HEK293 (cell line): ENCODE data around the gene RHEB.

Experiments used
- CTCF ChIA-PET: fragments of 350-600 bp; formaldehyde crosslinking; extraction: SDS; loops from one replicate; lab custom pipeline; 2021; ENCODE audit warnings: antibody characterized with exemption; lab: Yijun Ruan, JAX
- POLR2A ChIA-PET: fragments of 300-600 bp; formaldehyde crosslinking; extraction: SDS; loops from one replicate; lab custom pipeline; 2020; ENCODE audit warnings: antibody characterized with exemption, inconsistent platforms; lab: Yijun Ruan, JAX
- H3K27ac ChIP-seq: fragments of 200-500 bp; sonication (Bioruptor generic); 2 replicates; pipeline ENCODE4 v1.5.1; 2014; ENCODE audit warnings: low read depth, low read length, control low read depth, inconsistent platforms; ENCODE audit errors: extremely low read depth
- H3K36me3 ChIP-seq, 2 experiments: fragments of 200-500 bp in 1 of 2; sonication (Bioruptor generic) in 1 of 2; 1 replicate in 1 of 2; 2 replicates in 1 of 2; pipeline ENCODE4 v1.5.1; 2014 to 2017; ENCODE audit warnings: inconsistent platforms in 2 of 2, low read length in 2 of 2; ENCODE audit not compliant: control insufficient read depth in 2 of 2, insufficient read depth in 1 of 2
- H3K4me1 ChIP-seq: fragments of 200-500 bp; sonication (Bioruptor generic); 2 replicates; pipeline ENCODE4 v1.5.1; 2014; ENCODE audit warnings: mild to moderate bottlenecking, low read length, inconsistent platforms; ENCODE audit not compliant: control insufficient read depth, insufficient read depth
- H3K4me3 ChIP-seq: 2 replicates; pipeline ENCODE4 v1.5.1; 2011; ENCODE audit warnings: low read depth, mild to moderate bottlenecking, control low read depth, low read length, moderate library complexity
- H3K9me3 ChIP-seq: fragments of 200-500 bp; sonication (Bioruptor generic); 2 replicates; pipeline ENCODE4 v1.5.1; 2014; ENCODE audit warnings: low read depth, low read length, inconsistent platforms; ENCODE audit not compliant: control insufficient read depth, insufficient read depth
- BCL11A ChIP-seq: fragments of 450-650 bp; formaldehyde crosslinking; IDR thresholded peaks from 2 replicates; pipeline ENCODE4 v1.5.1; 2016; ENCODE audit warnings: low read depth, missing biosample characterization, missing genetic modification characterization
- FEZF1 ChIP-seq: fragments of 450-650 bp; formaldehyde crosslinking; IDR thresholded peaks from 2 replicates; pipeline ENCODE4 v1.5.1; 2016; ENCODE audit warnings: missing biosample characterization, missing genetic modification characterization
- GLI4 ChIP-seq: fragments of 450-650 bp; formaldehyde crosslinking; IDR thresholded peaks from 2 replicates; pipeline ENCODE4 v1.5.1; 2016; ENCODE audit warnings: missing biosample characterization, missing genetic modification characterization
- IKZF3 ChIP-seq: fragments of 450-650 bp; IDR thresholded peaks from 2 replicates; pipeline ENCODE4 v1.5.0; 2018; ENCODE audit warnings: missing biosample characterization, mild to moderate bottlenecking, missing genetic modification characterization, moderate library complexity
- KLF16 ChIP-seq: fragments of 450-650 bp; formaldehyde crosslinking; IDR thresholded peaks from 2 replicates; pipeline ENCODE4 v1.5.1; 2017; ENCODE audit warnings: missing biosample characterization, missing genetic modification characterization
- OVOL3 ChIP-seq: fragments of 450-650 bp; formaldehyde crosslinking; IDR thresholded peaks from 2 replicates; pipeline ENCODE4 v1.5.1; 2016; ENCODE audit warnings: missing biosample characterization, missing genetic modification characterization
- PRDM1 ChIP-seq: fragments of 450-650 bp; formaldehyde crosslinking; IDR thresholded peaks from 2 replicates; pipeline ENCODE4; 2016; ENCODE audit warnings: missing biosample characterization, missing genetic modification characterization
- PRDM2 ChIP-seq: fragments of 450-650 bp; formaldehyde crosslinking; IDR thresholded peaks from 2 replicates; pipeline ENCODE4 v1.5.1; 2016; ENCODE audit warnings: missing biosample characterization, missing genetic modification characterization, borderline replicate concordance
- TCF7L2 ChIP-seq: IDR thresholded peaks from 2 replicates; pipeline ENCODE4 v1.6.1; 2011; ENCODE audit warnings: low read depth, mild to moderate bottlenecking, inconsistent platforms, low read length, moderate library complexity, borderline replicate concordance
- TRIM28 ChIP-seq: IDR thresholded peaks from 2 replicates; pipeline ENCODE4 v1.6.1; 2011; ENCODE audit warnings: low read length, control low read depth, borderline replicate concordance
- ZBTB1 ChIP-seq: fragments of 450-650 bp; formaldehyde crosslinking; IDR thresholded peaks from 2 replicates; pipeline ENCODE4 v1.5.1; 2016; ENCODE audit warnings: missing biosample characterization, missing genetic modification characterization
- ZBTB17 ChIP-seq: fragments of 450-650 bp; formaldehyde crosslinking; IDR thresholded peaks from 2 replicates; pipeline ENCODE4 v1.5.1; 2016; ENCODE audit warnings: missing biosample characterization, missing genetic modification characterization
- ZBTB49 ChIP-seq: fragments of 450-650 bp; formaldehyde crosslinking; IDR thresholded peaks from 2 replicates; pipeline ENCODE4 v1.5.1; 2016; ENCODE audit warnings: missing biosample characterization, missing genetic modification characterization, low read depth
- ZEB2 ChIP-seq: fragments of 450-650 bp; formaldehyde crosslinking; IDR thresholded peaks from 2 replicates; pipeline ENCODE4 v1.5.1; 2016; ENCODE audit warnings: missing biosample characterization, missing genetic modification characterization
- ZNF146 ChIP-seq: fragments of 450-650 bp; formaldehyde crosslinking; IDR thresholded peaks from 2 replicates; pipeline ENCODE4 v1.5.1; 2016; ENCODE audit warnings: missing biosample characterization, missing genetic modification characterization
- ZNF169 ChIP-seq: fragments of 450-650 bp; formaldehyde crosslinking; IDR thresholded peaks from 2 replicates; pipeline ENCODE4 v1.5.1; 2016; ENCODE audit warnings: missing biosample characterization, missing genetic modification characterization
- ZNF23 ChIP-seq: fragments of 450-650 bp; formaldehyde crosslinking; IDR thresholded peaks from 2 replicates; pipeline ENCODE4 v1.5.1; 2016; ENCODE audit warnings: missing biosample characterization, missing genetic modification characterization, borderline replicate concordance
- ZNF433 ChIP-seq: fragments of 450-650 bp; formaldehyde crosslinking; IDR thresholded peaks from 2 replicates; pipeline ENCODE4 v1.5.1; 2016; ENCODE audit warnings: missing biosample characterization, missing genetic modification characterization, low read depth
- ZNF513 ChIP-seq: fragments of 450-650 bp; IDR thresholded peaks from 2 replicates; pipeline ENCODE4 v1.5.1; 2018; ENCODE audit warnings: missing biosample characterization, missing genetic modification characterization
- ZNF558 ChIP-seq: fragments of 450-650 bp; formaldehyde crosslinking; IDR thresholded peaks from 2 replicates; pipeline ENCODE4 v1.5.1; 2016; ENCODE audit warnings: missing biosample characterization, missing genetic modification characterization
- ZNF560 ChIP-seq: fragments of 450-650 bp; formaldehyde crosslinking; IDR thresholded peaks from 2 replicates; pipeline ENCODE4 v1.5.1; 2017; ENCODE audit warnings: missing biosample characterization, missing genetic modification characterization, borderline replicate concordance
- ZNF585B ChIP-seq: fragments of 450-650 bp; formaldehyde crosslinking; IDR thresholded peaks from 2 replicates; pipeline ENCODE4 v1.5.1; 2016; ENCODE audit warnings: missing biosample characterization, missing genetic modification characterization
- ZNF791 ChIP-seq: fragments of 450-650 bp; formaldehyde crosslinking; IDR thresholded peaks from 2 replicates; pipeline ENCODE4 v1.5.1; 2016; ENCODE audit warnings: missing biosample characterization, missing genetic modification characterization
- ZNF792 ChIP-seq: fragments of 450-650 bp; formaldehyde crosslinking; IDR thresholded peaks from 2 replicates; pipeline ENCODE4 v1.5.1; 2016; ENCODE audit warnings: missing biosample characterization, missing genetic modification characterization
- ZSCAN16 ChIP-seq: fragments of 450-650 bp; formaldehyde crosslinking; IDR thresholded peaks from 2 replicates; pipeline ENCODE4 v1.5.1; 2016; ENCODE audit warnings: missing biosample characterization, missing genetic modification characterization
- ZSCAN5A ChIP-seq: fragments of 450-650 bp; formaldehyde crosslinking; IDR thresholded peaks from 2 replicates; pipeline ENCODE4 v1.5.1; 2016; ENCODE audit warnings: missing biosample characterization, missing genetic modification characterization

RHEB gene

GRCh38 chr7:151513133-151513532 is 6.6 kb downstream of the RHEB start:
- CTCF ChIA-PET, result interaction anchor here (0.7 to 1.0 kb wide), 2 partner anchors 10 to 145 kb away, joined by 3 to 4 read pairs; no protein-coding TSS in a partner anchor
- no peak overlapping the region for H3K4me3 ChIP-seq
- TF ChIP-seq IKZF3 (tag by site-specific recombination), result no peak
- TF ChIP-seq BCL11A (tag by site-specific recombination), result no peak
- TF ChIP-seq KLF16, result no peak
- TF ChIP-seq ZBTB1 (tag by site-specific recombination), result no peak
- no peak for TF ChIP-seq PRDM2 (tag by site-specific recombination)
- no peak for TF ChIP-seq ZBTB17 (tag by site-specific recombination)
- no peak for TF ChIP-seq ZNF513
- no peaks in the 10 kb centered on the region for H3K4me1 ChIP-seq
- H3K9me3 ChIP-seq, result no peaks in the 10 kb centered on the region
- POLR2A ChIA-PET, result no interaction called here
- H3K27ac ChIP-seq, result no peak overlapping the region
- H3K36me3 ChIP-seq, result no peaks in the 10 kb centered on the region; a peak in 1 of 3 replicates

GRCh38 chr7:151512353-151512752 is 7.3 kb downstream of the RHEB start:
- ChIA-PET POLR2A (no interaction called here), CTCF (no interaction called here)
- Histone ChIP-seq H3K4me1 (peaks cover 2% of the 10 kb centered on the region; the same call in 1 of the 2 replicates), H3K36me3 (no peaks in the 10 kb centered on the region; a peak in 1 of 3 replicates), H3K4me3 (no peak overlapping the region), H3K9me3 (no peaks in the 10 kb centered on the region), H3K27ac (no peak overlapping the region)
- TF ChIP-seq ZBTB49 (tag by site-specific recombination) (no peak), GLI4 (no peak), ZNF560 (tag by site-specific recombination) (no peak), ZNF146 (no peak), FEZF1 (no peak), ZSCAN16 (tag by site-specific recombination) (no peak), ZEB2 (tag by site-specific recombination) (no peak), TRIM28 (no peak), ZNF169 (tag by site-specific recombination) (no peak), ZNF585B (tag by site-specific recombination) (no peak), ZNF558 (tag by site-specific recombination) (no peak), ZNF792 (tag by site-specific recombination) (no peak), PRDM1 (no peak), TCF7L2 (no peak), ZNF791 (tag by site-specific recombination) (no peak), OVOL3 (tag by site-specific recombination) (no peak), ZNF433 (tag by site-specific recombination) (no peak), ZNF23 (tag by site-specific recombination) (no peak), ZSCAN5A (tag by site-specific recombination) (no peak)
